PFSK-1 (cell line): Measurements from ENCODE around the gene GARS1.

ENCODE experiments used
- FOXP2 ChIP-seq: optimal IDR thresholded peaks from 2 replicates; pipeline ENCODE3; 2011; ENCODE audit warnings: borderline replicate concordance, control low read depth, inconsistent platforms; ENCODE audit not compliant: insufficient read depth; ENCODE audit errors: extremely low read length, extremely low read depth
- POLR2AphosphoS5 ChIP-seq: IDR thresholded peaks from 2 replicates; pipeline ENCODE4 v1.6.1; 2012; ENCODE audit warnings: low read depth, mild to moderate bottlenecking, control low read depth, low read length, moderate library complexity
- REST ChIP-seq, 2 experiments: IDR thresholded peaks; 2 replicates each; pipeline versions ENCODE4 v1.6.1 to v1.8.0; 2011 to 2012; ENCODE audit warnings: low read depth in 2 of 2, low read length in 2 of 2, control low read depth in 1 of 2, inconsistent platforms in 1 of 2, mild to moderate bottlenecking in 1 of 2, moderate library complexity in 1 of 2; ENCODE audit not compliant: insufficient read depth in 1 of 2
- SIN3A ChIP-seq: IDR thresholded peaks from 2 replicates; pipeline ENCODE4 v1.6.1; 2012; ENCODE audit warnings: mild to moderate bottlenecking, low read length, moderate library complexity, borderline replicate concordance; ENCODE audit not compliant: insufficient read depth
- TAF1 ChIP-seq: IDR thresholded peaks from 2 replicates; pipeline ENCODE4 v1.6.1; 2012; ENCODE audit warnings: low read length, control low read depth, borderline replicate concordance; ENCODE audit not compliant: insufficient read depth

Gene GARS1

GRCh38 chr7:30594048-30594539 lies 584 bp upstream of the GARS1 start:
- TF ChIP-seq TAF1 = no peak
- TF ChIP-seq FOXP2 = no peak
- TF ChIP-seq POLR2AphosphoS5 = no peak
- no peak for TF ChIP-seq REST (IDR thresholded peaks at IDR 0.05; ENCODE audit: insufficient read depth in 1 of 2, low read depth in 2 of 2, low read length in 2 of 2)
- no peak for TF ChIP-seq SIN3A

GRCh38 chr7:30595436-30596013 lies 847 bp downstream of the GARS1 start:
- no peak for TF ChIP-seq TAF1

- TF ChIP-seq SIN3A (no peak), POLR2AphosphoS5 (no peak; the same call in 1 of the 2 replicates), REST (IDR thresholded peaks at IDR 0.05; ENCODE audit: insufficient read depth in 1 of 2, low read depth in 2 of 2, low read length in 2 of 2) (no peak), TAF1 (no peak), FOXP2 (no peak)
Observed at GRCh38 chr7:30596014-30596641, 1.4 kb downstream of the GARS1 start.

- TF ChIP-seq FOXP2 (no peak), REST (IDR thresholded peaks at IDR 0.05; ENCODE audit: insufficient read depth in 1 of 2, low read depth in 2 of 2, low read length in 2 of 2) (no peak), SIN3A (no peak), POLR2AphosphoS5 (no peak)
Observed at GRCh38 chr7:30596721-30597120, 2.0 kb downstream of the GARS1 start.

- no peak for TF ChIP-seq POLR2AphosphoS5
- no peak for TF ChIP-seq FOXP2
- TF ChIP-seq TAF1 = no peak
- no peak for TF ChIP-seq REST (IDR thresholded peaks at IDR 0.05; ENCODE audit: insufficient read depth in 1 of 2, low read depth in 2 of 2, low read length in 2 of 2)
- TF ChIP-seq SIN3A = no peak
Observed at GRCh38 chr7:30598121-30598876, 3.6 kb downstream of the GARS1 start.
